Testis (tissue), 3 donors: Measurements from ENCODE around the gene UGT1A9. TPM values are rescaled to one million over a fixed set of nuclear protein-coding genes. Genes with fewer than 3 reads are reported as not detected.
"Not testable (repeated sequence)": the region's sequence is repeated elsewhere in the genome, so short reads cannot be mapped to it uniquely, and the experiment has no call there.

Experiments
- DNase-seq: peaks from one replicate; pipeline ENCODE4 v3.0.0-alpha.2; 2019
- H3K27ac ChIP-seq, 2 donors: fragments of 200-600 bp; sonication (generic); one replicate each; pipeline ENCODE4 v1.5.1; 2019
- H3K27me3 ChIP-seq: fragments of 200-600 bp; sonication (generic); one replicate; pipeline ENCODE4 v1.5.1; 2019
- H3K36me3 ChIP-seq: fragments of 200-600 bp; sonication (generic); one replicate; pipeline ENCODE4 v1.5.1; 2017; ENCODE audit warnings: low read depth; ENCODE audit errors: missing control alignments
- H3K4me1 ChIP-seq: fragments of 200-600 bp; sonication (generic); one replicate; pipeline ENCODE4 v1.5.1; 2019
- H3K4me3 ChIP-seq, 2 donors: fragments of 200-600 bp; sonication (generic); one replicate each; pipeline ENCODE4 v1.5.1; 2017 to 2019
- H3K9me3 ChIP-seq: fragments of 200-600 bp; sonication (generic); one replicate; pipeline ENCODE4 v1.5.1; 2017
- POLR2A ChIP-seq: fragments of 450-650 bp; IDR thresholded peaks from one replicate; pipeline ENCODE4 v1.6.1; 2017; ENCODE audit warnings: antibody characterized with exemption, mild to moderate bottlenecking, moderate library complexity
- WGBS, 2 donors: methylation state at CpG; one replicate each; pipeline ENCODE4 v1.1.5; 2018; 5-methylcytosine and 5-hydroxymethylcytosine counted together
- intact Hi-C: fragments of 100-400 bp; cut with DNase I; formaldehyde crosslinking; loops from one replicate; pipeline ENCODE4 v1.15.1; 2023; ENCODE audit warnings: low total_unique reads
- polyA plus RNA-seq: library from polyadenylated mRNA; stranded (reverse); fragments of 350-450 nt; fragmentation: Illumina TruSeq; extraction: RNeasy Lipid Tissue Mini Kit (QIAGEN cat#74804); gene quantifications from one replicate; pipeline ENCODE4 v1.2.3, GENCODE V29; 2014; ENCODE audit warnings: low read depth, low replicate concordance; ENCODE audit not compliant: insufficient read depth
- total RNA-seq, 2 donors: library from RNA; depleted of rRNA; stranded (reverse); fragments of >200 nt; gene quantifications; one replicate each; pipeline ENCODE4 v1.2.3, GENCODE V29; 2016
- TF ChIP-seq, protein P1 (sequence below), 3 experiments: fragments of 450-650 bp in 2 of 3; fragments of 200-600 bp in 1 of 3; sonication (generic) in 1 of 3; IDR thresholded peaks; one replicate each; pipeline ENCODE4 v1.5.1; 2016 to 2019; ENCODE audit warnings: antibody characterized with exemption in 3 of 3, mild to moderate bottlenecking in 2 of 3, moderate library complexity in 1 of 3

The UGT1A9 gene
- total and polyA plus RNA-seq, 3 donors from 2014 or later = not detected

- H3K36me3 ChIP-seq = no peaks in the 10 kb centered on the region
- intact Hi-C loops = no loop called here
- no peak overlapping the region for H3K27ac ChIP-seq
- 68 to 90% methylated on average over 2 of the region's 2 CpGs for WGBS, 2 donors
- H3K4me3 ChIP-seq = no peak overlapping the region
- TF ChIP-seq, protein P1, sequence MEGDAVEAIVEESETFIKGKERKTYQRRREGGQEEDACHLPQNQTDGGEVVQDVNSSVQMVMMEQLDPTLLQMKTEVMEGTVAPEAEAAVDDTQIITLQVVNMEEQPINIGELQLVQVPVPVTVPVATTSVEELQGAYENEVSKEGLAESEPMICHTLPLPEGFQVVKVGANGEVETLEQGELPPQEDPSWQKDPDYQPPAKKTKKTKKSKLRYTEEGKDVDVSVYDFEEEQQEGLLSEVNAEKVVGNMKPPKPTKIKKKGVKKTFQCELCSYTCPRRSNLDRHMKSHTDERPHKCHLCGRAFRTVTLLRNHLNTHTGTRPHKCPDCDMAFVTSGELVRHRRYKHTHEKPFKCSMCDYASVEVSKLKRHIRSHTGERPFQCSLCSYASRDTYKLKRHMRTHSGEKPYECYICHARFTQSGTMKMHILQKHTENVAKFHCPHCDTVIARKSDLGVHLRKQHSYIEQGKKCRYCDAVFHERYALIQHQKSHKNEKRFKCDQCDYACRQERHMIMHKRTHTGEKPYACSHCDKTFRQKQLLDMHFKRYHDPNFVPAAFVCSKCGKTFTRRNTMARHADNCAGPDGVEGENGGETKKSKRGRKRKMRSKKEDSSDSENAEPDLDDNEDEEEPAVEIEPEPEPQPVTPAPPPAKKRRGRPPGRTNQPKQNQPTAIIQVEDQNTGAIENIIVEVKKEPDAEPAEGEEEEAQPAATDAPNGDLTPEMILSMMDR (IDR thresholded peaks at IDR 0.05) = no peak
- no peak for TF ChIP-seq POLR2A
- no peaks in the 10 kb centered on the region for H3K27me3 ChIP-seq
- no peak for DNase-seq
- H3K4me1 ChIP-seq = no peaks in the 10 kb centered on the region
- H3K9me3 ChIP-seq = no peaks in the 10 kb centered on the region
Measured at GRCh38 chr2:233740870-233741269, 69.2 kb downstream of the UGT1A9 start.

DNA sequence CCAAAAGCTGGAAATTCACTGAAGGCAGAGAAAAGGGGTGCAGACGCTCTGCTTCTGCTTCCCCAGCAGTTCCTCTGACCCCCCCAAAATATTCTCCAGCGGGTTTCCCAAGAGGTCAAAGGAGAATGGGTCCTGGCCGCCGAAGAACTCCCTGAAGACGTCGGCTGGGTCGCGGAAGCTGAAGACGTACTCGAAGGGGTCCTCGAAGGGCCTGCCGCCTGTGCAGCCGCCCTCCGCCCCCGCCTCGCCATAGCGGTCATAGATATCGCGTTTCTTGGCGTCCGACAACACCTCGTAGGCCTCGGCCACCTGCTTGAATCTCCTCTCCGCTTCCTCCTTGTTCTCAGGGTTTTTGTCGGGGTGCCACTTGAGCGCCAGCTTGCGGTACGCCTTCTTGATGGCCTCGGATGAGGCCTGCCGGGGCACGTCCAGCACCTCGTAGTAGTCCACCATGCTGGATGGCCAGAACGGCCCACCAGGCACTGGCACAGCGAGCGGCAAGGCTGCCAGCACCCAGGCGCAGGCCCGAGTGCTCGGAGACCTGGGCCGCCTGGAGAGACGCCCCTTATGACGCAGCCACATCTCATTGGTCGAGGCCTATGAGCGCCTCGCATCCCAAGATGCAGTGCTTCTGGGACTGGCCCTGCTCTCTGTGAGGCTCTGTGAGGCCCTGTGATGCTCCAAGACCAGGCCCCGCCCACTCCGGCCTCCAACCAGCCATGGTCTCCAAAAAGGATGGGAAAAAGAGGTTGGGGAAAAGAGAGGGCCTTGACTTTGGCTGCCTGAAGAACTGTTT lies 72.0 kb downstream of the UGT1A9 start:
- WGBS, 2 donors = 73% methylated on average over 27 to 44 of the region's 46 CpGs
- no peaks in the 10 kb centered on the region for H3K27me3 ChIP-seq
- intact Hi-C loops = no loop called here
- H3K27ac ChIP-seq = no peak overlapping the region
- peak; percentile 83 for DNase-seq
- H3K4me1 ChIP-seq = no peaks in the 10 kb centered on the region
- H3K36me3 ChIP-seq = no peaks in the 10 kb centered on the region
- TF ChIP-seq, protein P1 (IDR thresholded peaks at IDR 0.05) = no peak
- no peak for TF ChIP-seq POLR2A
- peak overlapping the region; percentile 38 to 40 for H3K4me3 ChIP-seq
- H3K9me3 ChIP-seq = no peaks in the 10 kb centered on the region

DNA sequence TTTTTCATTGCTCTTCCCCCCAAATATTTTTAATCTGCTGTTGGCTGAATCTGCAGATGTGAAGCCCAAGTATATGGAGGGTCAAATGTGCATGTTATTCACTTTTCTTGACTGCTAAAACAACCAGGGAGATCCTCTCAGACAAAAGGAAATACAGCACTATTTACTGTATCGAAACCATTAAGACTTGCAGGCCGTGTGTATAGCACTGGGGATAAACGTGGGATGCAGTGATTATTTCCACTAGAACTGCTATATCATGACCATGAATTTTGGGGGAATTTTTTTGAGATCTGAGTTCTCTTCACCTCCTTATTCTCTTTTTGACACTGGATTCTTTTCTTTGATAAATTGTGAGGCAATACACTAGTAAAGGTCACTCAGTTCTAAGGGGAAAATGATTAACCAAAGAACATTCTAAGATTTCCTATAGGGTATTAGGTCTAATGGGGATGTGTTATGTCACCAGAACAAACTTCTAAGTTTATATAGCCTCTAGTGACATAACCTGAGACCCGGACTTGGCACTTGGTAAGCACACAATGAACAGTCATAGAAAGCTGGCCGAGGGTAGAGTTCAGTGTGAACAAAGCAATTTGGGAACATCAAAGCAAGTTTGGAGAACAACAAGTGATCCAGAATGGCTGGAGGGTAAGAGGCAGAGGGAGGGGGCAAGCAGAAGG lies 73.5 kb downstream of the UGT1A9 start:
- H3K9me3 ChIP-seq = no peaks in the 10 kb centered on the region
- H3K4me3 ChIP-seq = no peak overlapping the region
- H3K36me3 ChIP-seq = no peaks in the 10 kb centered on the region
- DNase-seq = no peak
- no peak for TF ChIP-seq POLR2A
- no peaks in the 10 kb centered on the region for H3K4me1 ChIP-seq
- H3K27ac ChIP-seq = no peak overlapping the region
- 81% methylated on average over 5 of the region's 5 CpGs for WGBS, 2 donors
- H3K27me3 ChIP-seq = no peaks in the 10 kb centered on the region
- intact Hi-C loops = no loop called here

DNA sequence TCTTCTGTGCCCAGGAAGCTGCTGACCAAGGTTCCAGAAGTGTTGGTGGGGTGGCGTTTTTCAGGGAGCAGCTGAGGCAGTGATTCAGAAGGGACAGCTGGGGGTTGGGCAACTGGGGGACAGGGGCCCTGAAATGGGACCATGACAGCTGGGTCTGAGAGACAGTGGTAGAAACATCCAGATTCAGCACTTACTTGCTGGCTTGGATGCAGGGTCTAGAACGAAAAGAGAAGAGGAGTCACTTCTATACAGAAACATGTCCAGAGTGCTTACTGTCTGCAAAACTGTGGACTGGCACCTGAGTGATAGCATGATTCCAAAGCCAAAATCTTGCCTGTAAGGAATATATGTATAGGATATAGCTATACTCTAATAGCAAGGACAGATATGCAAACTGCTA lies 74.1 kb downstream of the UGT1A9 start:
- intact Hi-C loops, DNase-seq, H3K36me3 ChIP-seq, H3K27ac ChIP-seq, H3K4me1 ChIP-seq, H3K9me3 ChIP-seq, H3K4me3 ChIP-seq, H3K27me3 ChIP-seq: not testable (repeated sequence)
- 69 to 76% methylated on average over 2 of the region's 2 CpGs for WGBS, 2 donors

- H3K27ac ChIP-seq = no peak overlapping the region
- no peaks in the 10 kb centered on the region for H3K4me1 ChIP-seq
- H3K4me3 ChIP-seq = no peak overlapping the region
- no peaks in the 10 kb centered on the region for H3K27me3 ChIP-seq
- no peak for TF ChIP-seq POLR2A
- TF ChIP-seq, protein P1 (IDR thresholded peaks at IDR 0.05) = no peak
- H3K36me3 ChIP-seq = no peaks in the 10 kb centered on the region
- intact Hi-C loops = no loop called here
- WGBS, 2 donors = 72 to 77% methylated on average over 10 of the region's 10 CpGs
- no peak for DNase-seq
- H3K9me3 ChIP-seq = no peaks in the 10 kb centered on the region
Measured at GRCh38 chr2:233746475-233747282, 75.0 kb downstream of the UGT1A9 start.
